ENCODE measurements around the gene KRT28.
A peak's percentile ranks its signal among the peaks of the same experiment; 100 is the strongest.

KRT28 gene

DNA sequence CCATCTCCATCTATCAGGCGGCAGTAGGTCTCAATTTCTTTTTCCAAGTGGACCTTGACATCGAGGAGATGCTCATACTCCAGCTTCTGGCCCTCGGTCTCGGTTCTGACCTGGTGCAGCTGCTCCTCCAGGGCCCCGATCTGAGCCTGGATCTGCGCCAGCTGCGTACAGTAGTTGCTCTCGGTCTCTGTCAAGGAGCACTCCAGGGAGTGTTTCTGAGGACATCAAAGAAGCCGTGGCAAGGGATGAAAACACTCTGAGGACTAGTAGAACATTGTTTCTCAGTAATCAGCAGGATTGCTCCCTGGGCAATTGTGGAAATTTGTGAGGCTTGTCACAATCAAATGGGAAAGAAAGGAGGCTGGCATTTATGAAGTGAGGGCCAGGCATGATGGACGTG, 5.9 kb downstream of the KRT28 start:
- no peak for TF ChIP-seq JUND (IDR thresholded peaks at IDR 0.05; ENCODE audit: low read depth)
- no peak for DNase-seq (ENCODE audit: low read depth in 1 of 2, low spot score in 1 of 2)
- in situ Hi-C loops (cut with HindIII; ENCODE audit: low pct_unique_long_range_greater_than_20kb, low sequenced_read_pairs): no loop called here

DNA sequence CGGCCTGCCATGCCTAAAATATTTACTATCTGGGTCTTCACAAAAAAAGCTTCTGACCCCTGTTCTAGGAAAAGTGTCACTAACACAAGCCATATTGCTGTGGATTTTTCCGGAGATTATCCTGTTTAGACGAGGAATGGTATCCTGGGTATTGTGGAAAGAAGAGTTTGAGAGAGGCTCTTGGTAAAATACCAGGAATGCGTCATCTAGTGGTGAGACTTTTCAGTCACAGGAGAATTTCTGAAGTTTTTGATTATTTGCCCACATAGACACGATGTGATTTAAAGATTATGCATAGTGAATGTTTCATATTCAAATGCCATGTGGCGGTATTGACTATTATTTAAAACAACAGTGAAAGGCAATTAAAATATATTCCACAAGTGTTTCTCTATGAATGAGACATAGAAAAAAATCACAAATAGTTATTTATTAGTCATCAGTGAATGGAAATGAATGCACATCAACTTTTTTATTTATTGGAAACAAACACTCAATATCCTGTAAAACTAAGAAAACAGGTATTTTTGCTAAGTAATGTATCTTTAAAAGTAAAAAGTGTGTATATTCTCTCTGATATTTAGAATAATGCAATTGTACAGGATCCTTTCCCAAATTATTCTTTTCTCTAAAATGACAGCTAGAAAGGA, 7.8 kb downstream of the KRT28 start:
- peak; percentile 37 to 78 for DNase-seq (ENCODE audit: low read depth in 1 of 2, low spot score in 1 of 2)
- in situ Hi-C loops (cut with HindIII; ENCODE audit: low pct_unique_long_range_greater_than_20kb, low sequenced_read_pairs): no loop called here

DNA sequence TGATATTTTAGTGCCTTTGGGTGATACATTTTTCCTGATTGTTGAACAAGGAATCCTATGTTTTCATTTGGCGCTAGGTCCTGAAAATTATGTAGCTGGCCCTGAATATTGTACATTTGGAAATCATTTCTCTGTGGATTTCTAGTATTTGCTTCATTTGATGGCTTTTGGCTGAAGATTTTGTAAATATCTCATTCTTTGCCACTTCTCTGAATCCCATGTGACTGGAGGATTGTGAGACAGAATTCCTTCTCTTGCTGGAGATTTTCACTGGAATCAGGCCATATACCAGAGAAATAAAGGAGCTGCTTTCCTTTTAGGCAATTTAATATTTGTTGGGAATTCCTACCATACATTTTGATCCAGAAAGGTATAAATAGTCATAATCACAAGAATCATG, 8.6 kb downstream of the KRT28 start:
- no peak for DNase-seq (ENCODE audit: low read depth in 1 of 2, low spot score in 1 of 2)
- in situ Hi-C loops (cut with HindIII; ENCODE audit: low pct_unique_long_range_greater_than_20kb, low sequenced_read_pairs): no loop called here
- TF ChIP-seq JUND (IDR thresholded peaks at IDR 0.05; ENCODE audit: low read depth): no peak

More for the DNA sequence above, 7.8 kb downstream of the KRT28 start:
- no peak for TF ChIP-seq JUND (IDR thresholded peaks at IDR 0.05; ENCODE audit: low read depth)

DNA sequence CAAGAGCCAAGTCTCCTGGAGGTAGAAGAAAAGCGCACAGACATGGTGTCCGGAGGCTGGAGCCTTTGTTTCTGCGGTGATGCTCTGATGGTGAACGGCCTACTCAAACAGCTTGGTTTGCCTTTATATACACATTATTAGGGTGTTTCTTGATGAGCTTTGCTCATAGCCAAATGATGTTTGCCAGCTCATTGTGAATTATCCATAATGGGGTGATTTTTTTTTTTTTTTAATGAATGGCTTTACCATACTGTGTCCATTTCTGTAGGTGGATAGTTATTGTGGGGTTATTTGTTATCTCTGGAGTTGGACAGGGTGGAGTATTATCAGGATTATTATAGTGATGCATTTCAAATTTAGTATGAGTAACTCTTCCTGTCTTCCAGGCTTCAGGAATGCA, 17.3 kb downstream of the KRT28 start, which contains the start of gene KRT27:
Gene KRT27, minus strand, starts transcription at position 101 of the 400 bp plus-strand sequence. Its CDS starts 57 bp downstream, at position 44.
- in situ Hi-C loops (cut with HindIII; ENCODE audit: low pct_unique_long_range_greater_than_20kb, low sequenced_read_pairs): no loop called here
- no peak for TF ChIP-seq JUND (IDR thresholded peaks at IDR 0.05; ENCODE audit: low read depth)
- no peak for DNase-seq (ENCODE audit: low read depth in 1 of 2, low spot score in 1 of 2)

DNA sequence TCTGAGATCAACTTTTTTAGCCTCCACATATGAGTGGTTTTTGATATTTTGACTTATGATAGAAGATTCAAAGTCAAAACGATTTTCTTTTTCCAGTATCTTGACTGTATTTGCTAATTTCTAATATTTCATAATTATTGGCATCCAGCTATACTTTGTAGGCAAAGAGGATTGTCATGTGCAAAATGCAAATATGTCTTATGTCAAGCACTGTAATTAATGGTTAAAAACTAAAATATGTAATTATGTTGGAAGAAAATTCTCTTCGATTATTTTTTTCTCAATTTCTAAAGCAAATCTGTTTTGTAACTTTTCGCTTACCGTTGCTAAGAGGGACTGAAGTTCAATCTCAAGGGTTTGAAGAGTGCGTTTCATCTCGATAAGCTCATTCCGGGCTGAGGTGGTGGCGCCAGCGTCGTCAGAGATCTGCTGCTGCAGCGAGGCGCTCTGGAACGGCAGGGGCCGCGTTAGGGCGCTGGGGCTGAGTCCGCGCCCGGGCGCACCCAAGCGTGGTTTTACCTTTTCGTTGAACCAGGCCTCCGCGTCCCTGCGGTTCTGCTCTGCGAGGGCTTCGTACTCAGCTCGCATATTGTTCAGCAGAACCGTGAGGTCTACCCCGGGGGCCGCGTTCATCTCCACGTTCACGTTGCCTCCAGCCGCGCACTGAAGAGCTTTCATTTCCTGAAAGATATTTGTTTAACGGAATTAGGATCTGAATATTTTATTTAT, 20.4 kb downstream of the KRT28 start:
- TF ChIP-seq JUND (IDR thresholded peaks at IDR 0.05; ENCODE audit: low read depth): no peak
- in situ Hi-C loops (cut with HindIII; ENCODE audit: low pct_unique_long_range_greater_than_20kb, low sequenced_read_pairs): no loop called here
- DNase-seq (ENCODE audit: low read depth in 1 of 2, low spot score in 1 of 2): no peak

DNA sequence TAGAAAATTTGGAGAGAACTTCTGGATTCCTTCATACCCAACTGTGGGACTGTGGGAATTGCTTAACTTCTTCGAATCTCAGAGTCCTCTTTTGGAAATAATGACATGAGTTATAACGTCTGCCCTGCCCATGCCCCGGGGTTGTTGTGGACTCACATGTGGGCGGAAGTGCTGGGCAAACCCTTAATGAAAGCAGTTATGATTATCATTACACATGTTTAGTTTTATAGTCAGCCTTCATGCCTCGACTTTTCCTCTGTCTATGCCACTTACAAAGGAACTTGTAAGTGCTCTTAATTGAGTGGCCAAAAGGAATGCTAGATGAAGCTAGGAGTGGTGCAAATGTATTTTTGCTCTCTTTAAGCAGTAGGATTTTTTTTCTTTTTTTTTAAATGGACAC, 21.3 kb downstream of the KRT28 start:
- TF ChIP-seq JUND (IDR thresholded peaks at IDR 0.05; ENCODE audit: low read depth): no peak
- DNase-seq (ENCODE audit: low read depth in 1 of 2, low spot score in 1 of 2): no peak
- in situ Hi-C loops (cut with HindIII; ENCODE audit: low pct_unique_long_range_greater_than_20kb, low sequenced_read_pairs): no loop called here

DNA sequence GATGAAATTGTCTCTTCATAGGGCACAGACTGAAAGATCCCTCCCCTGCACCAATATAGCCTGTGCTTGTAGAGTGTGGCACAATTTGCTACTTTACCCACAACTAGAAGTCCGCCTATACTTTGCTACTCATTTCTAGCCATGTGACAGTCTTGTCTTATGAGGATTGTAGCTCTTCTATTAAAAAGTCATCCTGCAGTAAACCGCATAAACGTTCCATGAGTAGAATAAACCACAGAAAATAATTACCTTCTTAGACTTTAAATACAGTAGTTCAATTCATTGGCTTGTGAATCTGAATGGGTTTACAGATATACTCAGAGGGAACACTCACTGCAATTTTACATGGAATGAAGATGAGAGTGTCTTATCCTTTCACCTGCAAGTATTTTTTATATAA, 21.8 kb downstream of the KRT28 start:
- in situ Hi-C loops (cut with HindIII; ENCODE audit: low pct_unique_long_range_greater_than_20kb, low sequenced_read_pairs): no loop called here
- TF ChIP-seq JUND (IDR thresholded peaks at IDR 0.05; ENCODE audit: low read depth): no peak
- no peak for DNase-seq (ENCODE audit: low read depth in 1 of 2, low spot score in 1 of 2)

DNA sequence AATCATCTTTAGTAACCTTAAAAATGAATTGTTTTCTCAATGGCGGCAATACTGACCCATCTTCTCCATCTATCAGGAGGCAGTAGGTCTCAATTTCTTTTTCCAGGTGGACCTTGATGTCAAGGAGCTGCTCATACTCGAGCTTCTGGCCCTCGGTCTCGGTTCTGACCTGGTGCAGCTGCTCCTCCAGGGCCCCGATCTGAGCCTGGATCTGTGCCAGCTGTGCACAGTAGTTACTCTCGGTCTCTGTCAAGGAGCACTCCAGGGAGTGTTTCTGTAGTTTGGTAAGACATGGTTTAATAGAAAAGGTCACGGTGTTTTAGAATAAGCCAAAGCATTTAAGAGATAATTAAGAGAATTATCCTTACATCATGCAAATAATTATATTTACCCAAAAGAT, 22.3 kb downstream of the KRT28 start:
- in situ Hi-C loops (cut with HindIII; ENCODE audit: low pct_unique_long_range_greater_than_20kb, low sequenced_read_pairs): no loop called here
- no peak for DNase-seq (ENCODE audit: low read depth in 1 of 2, low spot score in 1 of 2)
- TF ChIP-seq JUND (IDR thresholded peaks at IDR 0.05; ENCODE audit: low read depth): no peak

DNA sequence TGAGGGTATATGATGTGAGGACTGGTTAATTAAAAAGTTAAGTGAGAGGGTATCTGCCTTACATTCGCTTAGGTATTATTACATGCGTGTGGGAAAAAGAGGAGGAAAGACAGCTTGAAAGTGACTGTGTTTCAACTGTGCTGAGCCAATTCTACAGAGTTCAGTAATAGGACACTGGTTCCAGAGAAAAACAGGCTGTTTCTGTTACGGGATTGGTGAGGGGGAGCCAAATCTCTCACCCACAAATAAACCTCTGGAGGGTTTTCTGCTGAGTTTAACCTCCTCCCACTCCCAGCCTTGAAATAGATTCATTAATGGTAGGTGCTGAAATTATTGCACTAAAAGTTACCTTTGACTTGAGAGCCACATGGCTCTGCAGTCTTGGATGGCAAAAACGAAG, 23.8 kb downstream of the KRT28 start:
- in situ Hi-C loops (cut with HindIII; ENCODE audit: low pct_unique_long_range_greater_than_20kb, low sequenced_read_pairs): no loop called here
- TF ChIP-seq JUND (IDR thresholded peaks at IDR 0.05; ENCODE audit: low read depth): no peak
- DNase-seq (ENCODE audit: low read depth in 1 of 2, low spot score in 1 of 2): no peak

DNA sequence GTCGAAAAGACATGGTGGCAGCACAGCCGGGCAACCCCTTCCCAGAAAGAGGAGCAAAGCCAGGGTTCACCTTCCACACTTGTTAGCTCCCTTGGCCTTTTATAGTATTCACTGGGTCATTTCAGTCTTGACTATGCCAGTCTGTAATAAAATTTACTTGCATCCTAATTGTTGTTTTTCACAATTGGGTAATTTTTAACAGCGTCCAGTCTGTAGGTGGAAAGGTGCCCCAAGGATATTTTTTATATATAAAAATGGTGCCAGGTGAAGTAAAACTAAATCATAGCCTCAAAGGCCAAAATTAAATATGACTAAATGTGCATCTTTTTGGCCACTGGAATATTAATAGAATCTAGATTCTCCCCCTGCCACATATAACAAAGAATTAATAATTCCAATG, 27.7 kb downstream of the KRT28 start, which contains the start of gene KRT26:
Gene KRT26, minus strand, starts transcription at position 101 of the 400 bp plus-strand sequence. Its CDS starts 88 bp downstream, at position 13.
- in situ Hi-C loops (cut with HindIII; ENCODE audit: low pct_unique_long_range_greater_than_20kb, low sequenced_read_pairs): no loop called here
- no peak for TF ChIP-seq JUND (IDR thresholded peaks at IDR 0.05; ENCODE audit: low read depth)
- no peak for DNase-seq (ENCODE audit: low read depth in 1 of 2, low spot score in 1 of 2)

DNA sequence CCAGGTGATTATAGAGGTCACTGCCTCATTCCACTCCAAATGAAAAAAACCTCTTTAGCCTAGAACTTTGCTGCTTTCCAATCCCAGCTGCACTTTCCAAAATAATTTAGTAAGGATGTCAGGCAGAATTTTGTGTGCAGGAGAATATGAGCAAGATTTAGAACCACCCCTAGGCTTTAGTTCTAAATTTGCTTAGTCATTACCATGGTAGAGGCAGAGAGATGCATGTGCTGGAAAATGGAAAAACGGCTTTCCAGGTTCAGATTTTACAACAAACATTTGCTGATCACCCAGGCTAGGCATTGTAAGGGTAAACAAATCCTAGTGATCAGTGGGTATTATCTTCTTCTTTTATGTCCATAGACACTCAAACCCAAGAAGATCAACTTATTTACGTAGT, 34.1 kb downstream of the KRT28 start:
- in situ Hi-C loops (cut with HindIII; ENCODE audit: low pct_unique_long_range_greater_than_20kb, low sequenced_read_pairs): no loop called here
- no peak for DNase-seq (ENCODE audit: low read depth in 1 of 2, low spot score in 1 of 2)
- TF ChIP-seq JUND (IDR thresholded peaks at IDR 0.05; ENCODE audit: low read depth): no peak

DNA sequence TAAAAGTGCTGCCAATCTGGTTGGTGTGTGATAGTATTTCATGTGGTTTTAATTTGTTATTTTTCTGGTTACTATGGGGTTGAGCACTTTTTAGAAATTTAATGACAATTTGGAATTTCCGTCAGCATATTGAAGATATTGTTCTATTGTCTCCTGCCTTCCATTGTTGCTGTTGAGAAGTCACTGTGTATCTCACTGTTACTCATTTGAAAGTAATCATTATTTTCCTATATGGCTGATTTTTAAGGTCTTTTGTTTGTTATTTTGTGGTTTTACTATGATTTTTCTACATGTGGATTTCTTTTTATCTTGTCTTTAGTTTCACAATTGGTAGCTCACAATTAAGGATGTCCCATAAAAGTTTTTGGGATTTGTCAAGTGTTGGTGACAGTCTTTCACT, 36.0 kb downstream of the KRT28 start:
- TF ChIP-seq JUND (IDR thresholded peaks at IDR 0.05; ENCODE audit: low read depth): no peak
- DNase-seq (ENCODE audit: low read depth in 1 of 2, low spot score in 1 of 2): no peak
- in situ Hi-C loops (cut with HindIII; ENCODE audit: low pct_unique_long_range_greater_than_20kb, low sequenced_read_pairs): no loop called here
